Neuronal stem cell (in vitro differentiated cells): ENCODE data around the gene PLEKHA7.

Source experiments
- DNase-seq: peaks from one replicate; pipeline ENCODE4 v3.0.0-alpha.2; 2013; ENCODE audit warnings: low spot score
- H2AFZ ChIP-seq: one replicate; pipeline ENCODE4 v1.6.1; 2013; ENCODE audit warnings: mild to moderate bottlenecking, low read length, inconsistent platforms
- H2AK5ac ChIP-seq: 2 replicates; pipeline ENCODE4 v1.6.1; 2013; ENCODE audit warnings: low read depth, mild to moderate bottlenecking, inconsistent platforms, low read length, moderate library complexity, mixed read lengths
- H2BK120ac ChIP-seq: 2 replicates; pipeline ENCODE4 v1.6.1; 2013; ENCODE audit warnings: low read depth, mild to moderate bottlenecking, inconsistent platforms, low read length, moderate library complexity, mixed read lengths
- H2BK12ac ChIP-seq: one replicate; pipeline ENCODE4 v1.6.1; 2013; ENCODE audit warnings: low read length, inconsistent platforms
- H2BK15ac ChIP-seq: 2 replicates; pipeline ENCODE4 v1.6.1; 2013; ENCODE audit warnings: mild to moderate bottlenecking, low read length, inconsistent platforms, mixed read lengths
- H2BK5ac ChIP-seq: one replicate; pipeline ENCODE4 v1.6.1; 2013; ENCODE audit warnings: inconsistent platforms, mild to moderate bottlenecking, low read length, moderate library complexity
- H3K14ac ChIP-seq: one replicate; pipeline ENCODE4 v1.6.1; 2013; ENCODE audit warnings: low read length, inconsistent platforms
- H3K18ac ChIP-seq: 2 replicates; pipeline ENCODE4 v1.6.1; 2013; ENCODE audit warnings: low read length, inconsistent platforms
- H3K23ac ChIP-seq: 2 replicates; pipeline ENCODE4 v1.6.1; 2013; ENCODE audit warnings: low read depth, mild to moderate bottlenecking, mixed read lengths, low read length, inconsistent platforms; ENCODE audit not compliant: poor library complexity
- H3K27ac ChIP-seq: replicated peaks from 3 replicates; pipeline ENCODE4 v1.5.1; 2013; ENCODE audit warnings: low read length, inconsistent platforms
- H3K27me3 ChIP-seq, 3 experiments: 2 replicates each; pipeline ENCODE4 v1.6.1; 2013; ENCODE audit warnings: low read length in 3 of 3, mild to moderate bottlenecking in 2 of 3, inconsistent platforms in 1 of 3, low read depth in 1 of 3, mixed read lengths in 1 of 3, moderate library complexity in 1 of 3; ENCODE audit not compliant: control insufficient read depth in 3 of 3, insufficient read depth in 3 of 3
- H3K36me3 ChIP-seq, 2 donors: replicated peaks in 1 of 2; 2 replicates each; pipeline ENCODE4 v1.6.1; 2013; ENCODE audit warnings: low read length in 2 of 2; ENCODE audit not compliant: control insufficient read depth in 2 of 2, insufficient read depth in 2 of 2
- H3K4ac ChIP-seq: 2 replicates; pipeline ENCODE4 v1.6.1; 2013; ENCODE audit warnings: inconsistent platforms, mild to moderate bottlenecking, low read length, moderate library complexity
- H3K4me1 ChIP-seq, 2 donors: 1 replicate in 1 of 2; 2 replicates in 1 of 2; pipeline ENCODE4 v1.6.1; 2013; ENCODE audit warnings: low read length in 2 of 2, low read depth in 1 of 2; ENCODE audit not compliant: control insufficient read depth in 2 of 2, insufficient read depth in 1 of 2
- H3K4me2 ChIP-seq: one replicate; pipeline ENCODE4 v1.6.1; 2013; ENCODE audit warnings: mild to moderate bottlenecking, low read length, inconsistent platforms; ENCODE audit not compliant: insufficient read depth, poor library complexity, severe bottlenecking
- H3K4me3 ChIP-seq, 2 donors: 2 replicates each; pipeline ENCODE4 v1.5.1; 2013; ENCODE audit warnings: low read length in 2 of 2, mild to moderate bottlenecking in 2 of 2, inconsistent platforms in 1 of 2, moderate library complexity in 1 of 2
- H3K79me1 ChIP-seq: one replicate; pipeline ENCODE4 v1.6.1; 2013; ENCODE audit warnings: low read depth, mild to moderate bottlenecking, inconsistent platforms, low read length, moderate library complexity
- H3K9ac ChIP-seq: one replicate; pipeline ENCODE4 v1.6.1; 2013; ENCODE audit warnings: mild to moderate bottlenecking, low read depth, low read length, inconsistent platforms; ENCODE audit not compliant: poor library complexity
- H3K9me3 ChIP-seq, 2 donors: replicated peaks in 1 of 2; 2 replicates each; pipeline versions ENCODE3 to v1.6.1; 2013; ENCODE audit warnings: low read length in 2 of 2, mild to moderate bottlenecking in 2 of 2, inconsistent platforms in 1 of 2, low read depth in 1 of 2, mixed read lengths in 1 of 2, moderate library complexity in 1 of 2; ENCODE audit not compliant: control insufficient read depth in 2 of 2, insufficient read depth in 1 of 2
- H4K8ac ChIP-seq: one replicate; pipeline ENCODE4 v1.6.1; 2013; ENCODE audit warnings: low read depth, mild to moderate bottlenecking, inconsistent platforms, low read length, moderate library complexity
- H4K91ac ChIP-seq: one replicate; pipeline ENCODE4 v1.6.1; 2013; ENCODE audit warnings: low read length, low read depth, mild to moderate bottlenecking, inconsistent platforms; ENCODE audit not compliant: poor library complexity
- WGBS, 2 donors: extraction: QIAGEN DNeasy Blood & Tissue Kit; methylation state at CpG; one replicate each; pipeline ENCODE4 v1.1.7; 2013; ENCODE audit warnings: missing lambda C conversion rate in 2 of 2, mixed read lengths in 1 of 2; ENCODE audit not compliant: insufficient read length in 2 of 2, insufficient replicate concordance in 1 of 2; ENCODE audit errors: extremely low coverage in 2 of 2; 5-methylcytosine and 5-hydroxymethylcytosine counted together

The PLEKHA7 gene

DNA sequence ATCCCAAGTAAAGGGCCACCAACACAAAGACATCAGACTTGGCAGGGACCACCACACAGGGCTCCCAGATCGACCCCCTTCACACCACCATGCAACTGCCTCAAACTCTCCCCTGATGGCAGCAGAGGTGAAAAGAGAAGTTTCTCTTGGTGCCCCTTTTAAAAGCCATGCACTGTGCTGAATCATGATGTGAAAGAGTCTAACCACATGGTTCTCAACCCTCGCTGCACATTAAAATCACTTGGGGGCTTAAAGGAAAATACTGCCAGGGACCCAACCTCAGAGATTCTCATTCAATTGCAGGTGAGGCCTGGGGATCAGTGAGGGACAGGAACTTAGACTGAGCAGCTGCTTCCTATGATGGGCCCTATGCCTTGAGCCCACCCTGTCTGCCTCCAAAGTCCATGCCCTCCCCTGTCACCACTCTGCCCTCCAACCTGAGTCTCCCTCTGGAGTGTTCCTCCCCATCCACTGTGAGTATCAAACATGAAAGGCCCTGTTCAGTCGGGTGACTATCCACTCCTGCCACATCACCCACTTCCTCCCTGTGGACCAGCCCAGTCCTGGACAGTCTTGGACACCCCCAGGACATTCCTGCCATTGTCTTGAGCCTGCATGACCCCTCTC lies 40.8 kb downstream of the PLEKHA7 start:
- Histone ChIP-seq H3K4me1 (peaks cover 11 to 24% of the 10 kb centered on the region in 2 donors), H3K27me3 (no peaks in the 10 kb centered on the region), H4K91ac (no peak overlapping the region), H3K9me3 (no peaks in the 10 kb centered on the region), H3K36me3 (no peaks in the 10 kb centered on the region), H3K79me1 (no peaks in the 10 kb centered on the region), H2BK15ac (no peak overlapping the region), H3K4me3 (no peak overlapping the region), H2BK12ac (no peak overlapping the region), H3K4ac (no peak overlapping the region), H3K9ac (no peak overlapping the region), H4K8ac (no peak overlapping the region), H2BK120ac (no peak overlapping the region), H3K23ac (no peak overlapping the region), H3K14ac (no peak overlapping the region), H2AK5ac (no peak overlapping the region), H2AFZ (no peak overlapping the region), H2BK5ac (no peak overlapping the region), H3K27ac (no peak overlapping the region), H3K4me2 (no peak overlapping the region), H3K18ac (peak overlapping the region; percentile 15)
- no peak for DNase-seq
- WGBS, 2 donors: no CpG with 5 or more reads among the region's 3 CpGs

DNA sequence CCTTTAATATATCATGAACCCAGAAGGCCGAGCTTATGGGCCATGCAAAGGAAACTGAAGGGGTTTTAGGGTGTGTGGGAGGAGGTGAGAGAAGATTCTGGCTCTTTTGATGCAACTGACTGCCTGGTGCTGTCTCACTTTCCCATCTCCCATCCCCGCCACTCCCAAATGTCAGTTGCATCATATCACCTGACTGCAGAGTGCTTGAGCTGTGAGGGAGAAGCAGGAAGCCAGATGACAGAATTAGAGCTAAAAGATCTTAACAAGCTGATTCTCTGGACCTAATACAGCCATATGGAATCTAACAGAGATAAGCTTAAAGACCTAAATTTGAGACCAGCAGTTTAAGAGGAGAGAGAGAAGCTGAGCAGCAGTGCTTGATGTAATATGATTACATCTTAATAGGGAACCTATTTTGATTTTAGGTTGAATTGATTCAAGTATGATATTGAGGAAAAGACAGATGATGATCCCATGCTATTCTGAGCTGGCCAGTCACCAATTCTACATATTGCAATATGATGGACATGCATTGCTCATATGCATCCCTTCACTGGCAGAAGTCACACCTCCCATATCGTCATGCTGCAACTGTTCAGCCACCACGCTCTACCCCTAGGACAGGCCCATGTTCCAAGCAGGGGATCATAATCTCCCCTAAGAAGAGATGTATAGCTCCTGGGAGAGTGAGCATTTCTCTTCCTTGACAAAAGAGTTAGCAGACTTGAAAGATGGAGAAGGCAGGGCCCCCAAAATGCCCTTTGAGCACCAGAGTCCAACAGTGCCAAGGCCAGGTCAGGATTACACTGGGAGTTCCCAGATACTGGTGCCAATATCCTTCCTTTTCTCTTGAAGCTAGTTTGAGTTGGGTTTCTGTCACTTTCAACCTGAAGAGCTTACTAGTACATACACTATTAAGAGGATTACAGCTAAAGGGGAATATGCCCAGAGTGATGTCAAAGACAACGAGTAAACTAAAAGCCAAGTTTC lies 44.9 kb downstream of the PLEKHA7 start:
- Histone ChIP-seq H3K27me3 (no peaks in the 10 kb centered on the region), H3K36me3 (no peaks in the 10 kb centered on the region), H3K4ac (no peak overlapping the region), H3K27ac (no peak overlapping the region), H2AK5ac (no peak overlapping the region), H2BK12ac (no peak overlapping the region), H3K4me2 (no peak overlapping the region), H3K9ac (no peak overlapping the region), H2BK120ac (no peak overlapping the region), H3K79me1 (peaks cover 2% of the 10 kb centered on the region), H3K14ac (no peak overlapping the region), H3K4me1 (peaks cover 0 to 5% of the 10 kb centered on the region in 2 donors), H4K91ac (no peak overlapping the region), H3K9me3 (no peaks in the 10 kb centered on the region), H3K23ac (no peak overlapping the region), H2BK5ac (no peak overlapping the region), H3K18ac (no peak overlapping the region), H4K8ac (no peak overlapping the region), H2AFZ (no peak overlapping the region), H3K4me3 (no peak overlapping the region), H2BK15ac (no peak overlapping the region)
- DNase-seq: no peak
- no CpG with 5 or more reads among the region's 5 CpGs for whole genome bisulfite sequencing, 2 donors

DNA sequence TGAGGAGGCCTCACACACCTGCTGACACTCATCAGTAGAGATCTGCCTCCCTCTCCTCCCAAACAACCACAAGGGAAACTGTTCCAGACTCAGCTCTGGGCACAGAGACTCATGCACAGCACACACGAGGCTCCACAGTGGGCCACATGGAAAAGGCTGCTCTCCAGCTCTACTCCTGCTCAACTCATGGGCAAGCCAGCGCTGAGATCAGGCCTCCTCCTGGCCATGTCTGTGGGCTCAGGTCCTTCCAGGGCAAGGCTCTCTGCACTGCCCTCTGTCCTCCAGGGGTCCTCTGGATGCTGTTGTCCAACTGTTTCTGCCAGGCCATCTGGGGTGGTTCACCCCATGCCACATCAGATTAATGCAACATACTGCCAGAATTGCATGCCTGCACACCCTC lies 46.0 kb downstream of the PLEKHA7 start:
- H2BK15ac ChIP-seq: no peak overlapping the region
- DNase-seq: no peak
- H4K8ac ChIP-seq: no peak overlapping the region
- H3K23ac ChIP-seq: no peak overlapping the region
- no peak overlapping the region for H3K9ac ChIP-seq
- H3K14ac ChIP-seq: no peak overlapping the region
- no peak overlapping the region for H3K4me2 ChIP-seq
- no peaks in the 10 kb centered on the region for H3K9me3 ChIP-seq
- no peak overlapping the region for H2BK12ac ChIP-seq
- H3K36me3 ChIP-seq: no peaks in the 10 kb centered on the region
- H2AFZ ChIP-seq: no peak overlapping the region
- H2BK5ac ChIP-seq: no peak overlapping the region
- no peak overlapping the region for H3K4ac ChIP-seq
- no peaks in the 10 kb centered on the region for H3K27me3 ChIP-seq
- H4K91ac ChIP-seq: no peak overlapping the region
- no peak overlapping the region for H3K4me3 ChIP-seq
- H3K18ac ChIP-seq: no peak overlapping the region
- H3K4me1 ChIP-seq: peaks cover 0 to 3% of the 10 kb centered on the region in 2 donors
- no peak overlapping the region for H2BK120ac ChIP-seq
- H2AK5ac ChIP-seq: no peak overlapping the region
- WGBS, 2 donors: no CpG with 5 or more reads among the region's 2 CpGs
- no peak overlapping the region for H3K27ac ChIP-seq
- H3K79me1 ChIP-seq: peaks cover 2% of the 10 kb centered on the region
